Endothelial cell of umbilical vein (primary cell): ENCODE data around the gene COL1A2. TPM values are rescaled to one million over a fixed set of nuclear protein-coding genes. Genes with fewer than 3 reads are reported as not detected.

Experiments used
- BruUV-seq: library from RNA; stranded (reverse); fragments of 400-500 nt; replicated peaks from 2 replicates; lab custom pipeline; 2021; lab: Mats Ljungman, UMichigan
- CTCF ChIA-PET: fragments of 300-600, 350-600 bp; sonication (Branson Sonifier 250); formaldehyde crosslinking; loops from one replicate; lab custom pipeline; 2021; ENCODE audit warnings: antibody characterized with exemption, inconsistent platforms; lab: Charles Lee
- POLR2A ChIA-PET: fragments of 300-600, 350-600 bp; sonication (Branson Sonifier 250); formaldehyde crosslinking; loops from one replicate; lab custom pipeline; 2021; ENCODE audit warnings: antibody characterized with exemption, inconsistent platforms; lab: Charles Lee
- DNase-seq: peaks from one replicate; pipeline ENCODE4 v3.0.0-alpha.2; 2011; ENCODE audit warnings: low read depth, low spot score
- FAIRE-seq: peaks from 2 replicates; lab custom pipeline; 2011; peaks lifted over from hg19 to GRCh38; lab: Jason Lieb, UNC
- H2AFZ ChIP-seq: 2 replicates; pipeline ENCODE4 v1.6.0; 2012; ENCODE audit warnings: low read depth, low read length, control low read depth, inconsistent platforms
- H3K27ac ChIP-seq: 2 replicates; pipeline ENCODE4 v1.5.1; 2011; ENCODE audit warnings: low read depth, mild to moderate bottlenecking, control low read depth, low read length, moderate library complexity; ENCODE audit not compliant: insufficient read depth
- H3K27me3 ChIP-seq, 2 experiments: 2 replicates each; pipeline versions ENCODE4 v1.6.0 to v1.6.1; 2011; ENCODE audit warnings: low read length in 2 of 2, mixed read lengths in 1 of 2; ENCODE audit not compliant: control insufficient read depth in 2 of 2, insufficient read depth in 2 of 2
- H3K36me3 ChIP-seq, 2 experiments: 2 replicates in 1 of 2; 3 replicates in 1 of 2; pipeline ENCODE4 v1.5.1; 2011; ENCODE audit warnings: low read length in 2 of 2, mild to moderate bottlenecking in 1 of 2, moderate library complexity in 1 of 2; ENCODE audit not compliant: control insufficient read depth in 2 of 2, insufficient read depth in 2 of 2; ENCODE audit errors: extremely low read depth in 1 of 2
- H3K4me1 ChIP-seq: 3 replicates; pipeline ENCODE4 v1.5.1; 2011; ENCODE audit warnings: mild to moderate bottlenecking, low read length; ENCODE audit not compliant: control insufficient read depth, insufficient read depth; ENCODE audit errors: extremely low read depth
- H3K4me2 ChIP-seq: 2 replicates; pipeline ENCODE4 v1.6.1; 2011; ENCODE audit warnings: low read length, control low read depth, mixed read lengths; ENCODE audit not compliant: insufficient read depth
- H3K4me3 ChIP-seq, 3 experiments: fragments of 200-600 bp in 1 of 3; sonication (generic), shearing (Covaris generic) in 1 of 3; replicated peaks in 1 of 3; 2 replicates each; pipeline ENCODE4 v1.5.1; 2011 to 2016; ENCODE audit warnings: control low read depth in 3 of 3, low read length in 3 of 3, mild to moderate bottlenecking in 2 of 3, inconsistent platforms in 1 of 3, low read depth in 1 of 3, moderate library complexity in 1 of 3; ENCODE audit not compliant: insufficient read depth in 1 of 3
- H3K79me2 ChIP-seq: 2 replicates; pipeline ENCODE4 v1.6.0; 2012; ENCODE audit warnings: low read length, inconsistent platforms; ENCODE audit not compliant: control insufficient read depth, insufficient read depth
- H3K9ac ChIP-seq: replicated peaks from 2 replicates; pipeline ENCODE3; 2011; ENCODE audit warnings: low read length, control low read depth; ENCODE audit not compliant: insufficient read depth; ENCODE audit errors: extremely low read depth
- H3K9me1 ChIP-seq: replicated peaks from 3 replicates; pipeline ENCODE4 v1.6.0; 2011; ENCODE audit warnings: mild to moderate bottlenecking, low read length; ENCODE audit not compliant: control insufficient read depth, insufficient read depth; ENCODE audit errors: extremely low read depth
- H3K9me3 ChIP-seq: replicated peaks from 2 replicates; pipeline ENCODE4 v1.5.1; 2012; ENCODE audit warnings: low read length, inconsistent platforms; ENCODE audit not compliant: control insufficient read depth, insufficient read depth
- H4K20me1 ChIP-seq: replicated peaks from 2 replicates; pipeline ENCODE3; 2011; ENCODE audit warnings: mild to moderate bottlenecking, low read length; ENCODE audit not compliant: control insufficient read depth, insufficient read depth; ENCODE audit errors: extremely low read depth
- EZH2 ChIP-seq: IDR thresholded peaks from 2 replicates; pipeline ENCODE4 v1.6.1; 2012; ENCODE audit warnings: borderline replicate concordance, low read depth, mild to moderate bottlenecking, moderate library complexity, low read length, inconsistent platforms; ENCODE audit not compliant: severe bottlenecking
- FOS ChIP-seq: IDR thresholded peaks from 2 replicates; pipeline ENCODE4 v1.6.1; 2011; ENCODE audit warnings: mild to moderate bottlenecking, low read length, moderate library complexity, borderline replicate concordance; ENCODE audit not compliant: insufficient read depth
- GATA2 ChIP-seq: IDR thresholded peaks from 2 replicates; pipeline ENCODE4 v1.7.0; 2011; ENCODE audit warnings: low read depth, mild to moderate bottlenecking, moderate library complexity, mixed read lengths, low read length; ENCODE audit not compliant: insufficient read length, insufficient read depth
- JUN ChIP-seq: IDR thresholded peaks from 2 replicates; pipeline ENCODE4 v1.6.1; 2011; ENCODE audit warnings: borderline replicate concordance, low read depth; ENCODE audit not compliant: insufficient read length, insufficient read depth
- MYC ChIP-seq: IDR thresholded peaks from one replicate; pipeline ENCODE4 v1.6.1; 2011; ENCODE audit warnings: mild to moderate bottlenecking, low read depth, low read length
- POLR2A ChIP-seq: IDR thresholded peaks from 2 replicates; pipeline ENCODE4 v1.6.1; 2012; ENCODE audit warnings: low read depth, mild to moderate bottlenecking, control low read depth, low read length
- POLR2AphosphoS5 ChIP-seq: IDR thresholded peaks from 2 replicates; pipeline ENCODE4 v1.6.1; 2012; ENCODE audit warnings: low read depth, mild to moderate bottlenecking, control low read depth, low read length, moderate library complexity; ENCODE audit not compliant: insufficient read depth
- dilution Hi-C: fragments of 300-500 bp; cut with MboI; formaldehyde crosslinking; loops from one replicate; pipeline ENCODE4 v1.15.0; 2019; ENCODE audit warnings: low sequenced_read_pairs; ENCODE audit not compliant: extremely low pct_ligation_motif_present
- intact Hi-C: fragments of 100-400 bp; cut with micrococcal nuclease; formaldehyde crosslinking; loops from one replicate; pipeline ENCODE4 v1.10.0; 2022
- polyA plus RNA-seq, 4 experiments: library from polyadenylated mRNA; depleted of rRNA in 3 of 4; stranded (reverse) in 3 of 4; unstranded in 1 of 4; fragments of >200 nt; gene quantifications; 2 replicates each; pipeline versions ENCODE4 v1.2.1 to v1.2.3, GENCODE V29; 2011 to 2012; ENCODE audit warnings: missing spikeins in 1 of 4
- total RNA-seq: library from RNA; stranded (reverse); gene quantifications from 2 replicates; pipeline ENCODE4 v1.2.3, GENCODE V29; 2021
- TF ChIP-seq, protein P1 (sequence below): IDR thresholded peaks from 2 replicates; pipeline ENCODE4 v1.6.1; 2011; ENCODE audit not compliant: insufficient read depth, insufficient read length
- TF ChIP-seq, protein P2 (sequence below), 2 donors: IDR thresholded peaks; 1 replicate in 1 of 2; 2 replicates in 1 of 2; pipeline ENCODE4 v1.5.1; 2011; ENCODE audit warnings: low read length in 2 of 2, mild to moderate bottlenecking in 2 of 2, moderate library complexity in 2 of 2, control low read depth in 1 of 2, inconsistent platforms in 1 of 2, low read depth in 1 of 2; ENCODE audit not compliant: insufficient read depth in 1 of 2; ENCODE audit errors: extremely low read depth in 1 of 2

The COL1A2 gene
- total and polyA plus RNA-seq, 2 donors (not counting 3 experiments of a cell fraction or from before 2014, with no cell fraction given): 28.9 to 40.8 TPM

DNA sequence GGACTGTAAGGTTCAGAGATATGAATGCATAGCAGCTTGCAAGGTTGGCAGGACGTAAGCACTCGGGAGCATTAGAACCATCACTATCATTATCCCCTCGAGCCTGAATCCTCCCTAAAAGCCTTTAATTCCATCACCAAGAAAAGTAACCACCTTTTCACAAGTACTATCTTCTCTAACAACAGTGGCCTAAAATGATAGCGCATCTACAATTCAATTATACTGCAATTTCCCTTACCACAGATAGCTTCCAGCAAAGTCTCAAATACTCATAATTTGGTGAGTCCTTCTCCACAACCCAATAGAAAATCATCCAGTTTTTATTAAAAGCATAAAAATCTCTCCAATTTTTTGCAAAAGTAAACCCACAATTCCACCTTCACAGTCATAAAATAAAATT lies 42.0 kb downstream of the COL1A2 start:
- FAIRE-seq (no peak), DNase-seq (no peak)
- POLR2A ChIA-PET: no interaction called here
- Histone ChIP-seq H3K4me1 (no peaks in the 10 kb centered on the region), H3K9me3 (no peaks in the 10 kb centered on the region), H3K9me1 (no peaks in the 10 kb centered on the region), H3K9ac (no peak overlapping the region), H3K4me2 (no peak overlapping the region), H2AFZ (no peak overlapping the region), H3K27ac (no peak overlapping the region), H3K4me3 (no peak overlapping the region), H3K36me3 (no peaks in the 10 kb centered on the region), H3K79me2 (no peaks in the 10 kb centered on the region), H3K27me3 (peaks cover 0 to 4% of the 10 kb centered on the region in 2 experiments), H4K20me1 (no peaks in the 10 kb centered on the region)
- intact Hi-C loops: loop anchor here (1.0 to 2.0 kb wide), 3 partner anchors 41 to 722 kb away; no protein-coding TSS in a partner anchor
- CTCF ChIA-PET: interaction anchor here (0.7 to 10.6 kb wide), 33 partner anchors 9 to 1254 kb away, joined by 3 to 276 read pairs (median 3); partner anchors contain the start of gene COL1A2
- BruUV-seq: no TSS peak
- TF ChIP-seq GATA2 (no peak), POLR2A (no peak), JUN (no peak), FOS (no peak), EZH2 (no peak), MYC (no peak), POLR2AphosphoS5 (no peak)
- TF ChIP-seq, protein P1, sequence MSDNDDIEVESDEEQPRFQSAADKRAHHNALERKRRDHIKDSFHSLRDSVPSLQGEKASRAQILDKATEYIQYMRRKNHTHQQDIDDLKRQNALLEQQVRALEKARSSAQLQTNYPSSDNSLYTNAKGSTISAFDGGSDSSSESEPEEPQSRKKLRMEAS: no peak
- TF ChIP-seq, protein P2, sequence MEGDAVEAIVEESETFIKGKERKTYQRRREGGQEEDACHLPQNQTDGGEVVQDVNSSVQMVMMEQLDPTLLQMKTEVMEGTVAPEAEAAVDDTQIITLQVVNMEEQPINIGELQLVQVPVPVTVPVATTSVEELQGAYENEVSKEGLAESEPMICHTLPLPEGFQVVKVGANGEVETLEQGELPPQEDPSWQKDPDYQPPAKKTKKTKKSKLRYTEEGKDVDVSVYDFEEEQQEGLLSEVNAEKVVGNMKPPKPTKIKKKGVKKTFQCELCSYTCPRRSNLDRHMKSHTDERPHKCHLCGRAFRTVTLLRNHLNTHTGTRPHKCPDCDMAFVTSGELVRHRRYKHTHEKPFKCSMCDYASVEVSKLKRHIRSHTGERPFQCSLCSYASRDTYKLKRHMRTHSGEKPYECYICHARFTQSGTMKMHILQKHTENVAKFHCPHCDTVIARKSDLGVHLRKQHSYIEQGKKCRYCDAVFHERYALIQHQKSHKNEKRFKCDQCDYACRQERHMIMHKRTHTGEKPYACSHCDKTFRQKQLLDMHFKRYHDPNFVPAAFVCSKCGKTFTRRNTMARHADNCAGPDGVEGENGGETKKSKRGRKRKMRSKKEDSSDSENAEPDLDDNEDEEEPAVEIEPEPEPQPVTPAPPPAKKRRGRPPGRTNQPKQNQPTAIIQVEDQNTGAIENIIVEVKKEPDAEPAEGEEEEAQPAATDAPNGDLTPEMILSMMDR (IDR thresholded peaks at IDR 0.05; ENCODE audit: extremely low read depth in 1 of 2, insufficient read depth in 1 of 2, low read depth in 1 of 2, low read length in 2 of 2): no peak
- dilution Hi-C loops: loop anchor here (25.0 kb wide), 1 partner anchor 149 kb away; no protein-coding TSS in a partner anchor
